Measurements from ENCODE around the gene GKN2. TPM values are rescaled to one million over a fixed set of nuclear protein-coding genes. Genes with fewer than 3 reads are reported as not detected.
"Not testable (repeated sequence)": the region's sequence is repeated elsewhere in the genome, so short reads cannot be mapped to it uniquely, and the experiment has no call there.

Gene GKN2
- total RNA-seq, 1 experiment from 2014 or later: not detected

GRCh38 chr2:68959001-68959400 is 6.3 kb upstream of the GKN2 start:
- no peak overlapping the region for H3K4me3 ChIP-seq (replicated peaks in 1 of 2; ENCODE audit: low read depth in 1 of 2, low read length in 2 of 2)
- H3K4me1 ChIP-seq (ENCODE audit: control insufficient read depth in 1 of 2, insufficient read depth in 2 of 2, low read length in 2 of 2): no peaks in the 10 kb centered on the region
- TF ChIP-seq ELF1 (IDR thresholded peaks at IDR 0.05; ENCODE audit: borderline replicate concordance, low read depth): no peak
- no peak for TF ChIP-seq ATF3 (IDR thresholded peaks at IDR 0.05)
- TF ChIP-seq EZH2 (IDR thresholded peaks at IDR 0.05): no peak
- TF ChIP-seq SRF (IDR thresholded peaks at IDR 0.05; ENCODE audit: low read depth): no peak
- no peak for TF ChIP-seq TCF7L2 (IDR thresholded peaks at IDR 0.05; ENCODE audit: borderline replicate concordance, extremely low read depth, insufficient read depth, insufficient read length)
- TF ChIP-seq SIN3A (IDR thresholded peaks at IDR 0.05; ENCODE audit: low read depth): no peak
- no peak for TF ChIP-seq MAX (IDR thresholded peaks at IDR 0.05)
- no peak for TF ChIP-seq ZNF274 (IDR thresholded peaks at IDR 0.05; ENCODE audit: low read depth, low read length)
- no peak for TF ChIP-seq CEBPB (IDR thresholded peaks at IDR 0.05; ENCODE audit: low read depth)
- no peak for TF ChIP-seq YY1 (IDR thresholded peaks at IDR 0.05; ENCODE audit: extremely low read depth, insufficient replicate concordance, low read depth, low read length)
- no peak for TF ChIP-seq EZH2phosphoT487 (IDR thresholded peaks at IDR 0.05; ENCODE audit: borderline replicate concordance)
- no peak for TF ChIP-seq JUND (IDR thresholded peaks at IDR 0.05)
- TF ChIP-seq REST (IDR thresholded peaks at IDR 0.05; ENCODE audit: low read depth): no peak
- TF ChIP-seq ZFX (IDR thresholded peaks at IDR 0.05): no peak
- no peak for TF ChIP-seq SP1 (IDR thresholded peaks at IDR 0.05; ENCODE audit: low read depth)
- TF ChIP-seq ZBTB33 (IDR thresholded peaks at IDR 0.05; ENCODE audit: extremely low read depth, insufficient replicate concordance, low read length): no peak
- BruUV-seq (replicated peaks): no TSS peak
- ChIA-PET RAD21 (ENCODE audit: low non-redundant PET in 1 of 2, low total read pairs in 2 of 2, uncharacterized antibody in 2 of 2, unreplicated experiment in 2 of 2) (no interaction called here), CTCF (interaction anchor here (2.1 kb wide), 1 partner anchor 16 kb away, joined by 12 read pairs; no protein-coding TSS in a partner anchor), POLR2A (no interaction called here)
- ATAC-seq: no peak
- no peaks in the 10 kb centered on the region for H4K20me1 ChIP-seq (ENCODE audit: insufficient read depth)
- no peak overlapping the region for H3K27ac ChIP-seq (ENCODE audit: low read depth, low read length)
- H2AFZ ChIP-seq (ENCODE audit: low read depth, low read length, poor library complexity, severe bottlenecking): no peak overlapping the region
- H3K79me2 ChIP-seq (ENCODE audit: insufficient read depth, low read length): no peaks in the 10 kb centered on the region
- DNase-seq (ENCODE audit: low read depth, low spot score): no peak
- no peaks in the 10 kb centered on the region for H3K9me3 ChIP-seq (ENCODE audit: control insufficient read depth in 1 of 2, insufficient read depth in 1 of 2, low read depth in 1 of 2, low read length in 2 of 2)
- H3K9ac ChIP-seq (ENCODE audit: low read length): no peak overlapping the region
- no peak overlapping the region for H3K4me2 ChIP-seq (ENCODE audit: low read length)
- intact Hi-C loops (cut with micrococcal nuclease): no loop called here
- no peaks in the 10 kb centered on the region for H3K9me2 ChIP-seq (ENCODE audit: insufficient read depth)
- no peaks in the 10 kb centered on the region for H3K36me3 ChIP-seq (ENCODE audit: control insufficient read depth in 1 of 2, insufficient read depth in 2 of 2, low read length in 2 of 2)
- H3K27me3 ChIP-seq (ENCODE audit: insufficient read depth, low read length): no peaks in the 10 kb centered on the region

GRCh38 chr2:68955432-68955831 is 2.7 kb upstream of the GKN2 start:
- DNase-seq (ENCODE audit: low read depth, low spot score); RAD21 ChIA-PET (ENCODE audit: low non-redundant PET in 1 of 2, low total read pairs in 2 of 2, uncharacterized antibody in 2 of 2, unreplicated experiment in 2 of 2); H3K4me2 ChIP-seq (ENCODE audit: low read length); H3K4me1 ChIP-seq (ENCODE audit: control insufficient read depth in 1 of 2, insufficient read depth in 2 of 2, low read length in 2 of 2); H3K36me3 ChIP-seq (ENCODE audit: control insufficient read depth in 1 of 2, insufficient read depth in 2 of 2, low read length in 2 of 2); H3K4me3 ChIP-seq (replicated peaks in 1 of 2; ENCODE audit: low read depth in 1 of 2, low read length in 2 of 2); H3K9ac ChIP-seq (ENCODE audit: low read length); H4K20me1 ChIP-seq (ENCODE audit: insufficient read depth); H3K27me3 ChIP-seq (ENCODE audit: insufficient read depth, low read length); ATAC-seq; H3K9me3 ChIP-seq (ENCODE audit: control insufficient read depth in 1 of 2, insufficient read depth in 1 of 2, low read depth in 1 of 2, low read length in 2 of 2); intact Hi-C loops (cut with micrococcal nuclease); H3K79me2 ChIP-seq (ENCODE audit: insufficient read depth, low read length); H3K27ac ChIP-seq (ENCODE audit: low read depth, low read length); BruUV-seq (replicated peaks); H3K9me2 ChIP-seq (ENCODE audit: insufficient read depth); POLR2A ChIA-PET; H2AFZ ChIP-seq (ENCODE audit: low read depth, low read length, poor library complexity, severe bottlenecking): not testable (repeated sequence)
- CTCF ChIA-PET: interaction anchor here (3.0 kb wide), 1 partner anchor 12 kb away, joined by 10 read pairs; no protein-coding TSS in a partner anchor
